OCI-LY1 (cell line): ENCODE measurements around the gene MYLK3.

Experiments used
- H2AFZ ChIP-seq: fragments of 200-600 bp; sonication (generic), shearing (Covaris generic); 2 replicates; pipeline ENCODE4 v1.6.0; 2014; ENCODE audit warnings: antibody characterized with exemption, mild to moderate bottlenecking, low read length
- H3F3A ChIP-seq: fragments of 200-600 bp; sonication (generic), shearing (Covaris generic); 2 replicates; pipeline ENCODE4 v1.6.0; 2014; ENCODE audit warnings: mild to moderate bottlenecking, antibody characterized with exemption, low read length, moderate library complexity; ENCODE audit not compliant: insufficient read depth
- H3K27ac ChIP-seq: fragments of 200-600 bp; sonication (generic); 2 replicates; pipeline ENCODE4 v1.5.1; 2014; ENCODE audit warnings: low read length, mixed run types, mild to moderate bottlenecking, low read depth; ENCODE audit not compliant: poor library complexity, severe bottlenecking
- H3K27me3 ChIP-seq: fragments of 200-600 bp; sonication (generic); 2 replicates; pipeline ENCODE4 v1.6.0; 2014; ENCODE audit warnings: antibody characterized with exemption, mild to moderate bottlenecking, low read length, moderate library complexity; ENCODE audit not compliant: insufficient read depth
- H3K36me3 ChIP-seq: fragments of 200-600 bp; sonication (generic); 2 replicates; pipeline ENCODE4 v1.6.1; 2014; ENCODE audit warnings: mild to moderate bottlenecking, antibody characterized with exemption, low read length, moderate library complexity, mixed read lengths; ENCODE audit not compliant: insufficient read depth
- H3K4me1 ChIP-seq: fragments of 200-600 bp; sonication (generic); 2 replicates; pipeline ENCODE4 v1.5.1; 2014; ENCODE audit warnings: mild to moderate bottlenecking, low read length, moderate library complexity; ENCODE audit not compliant: insufficient read depth, severe bottlenecking
- H3K4me2 ChIP-seq: fragments of 200-600 bp; sonication (generic), shearing (Covaris generic); 2 replicates; pipeline ENCODE4 v1.6.1; 2014; ENCODE audit warnings: low read length
- H3K4me3 ChIP-seq: fragments of 200-600 bp; sonication (generic); 2 replicates; pipeline ENCODE4 v1.5.1; 2014; ENCODE audit warnings: low read length, low read depth, mild to moderate bottlenecking, mixed read lengths; ENCODE audit not compliant: poor library complexity, severe bottlenecking
- H3K79me2 ChIP-seq: fragments of 200-600 bp; shearing (Covaris generic); 2 replicates; pipeline ENCODE4 v1.6.1; 2016; ENCODE audit warnings: mixed run types, low read length, mixed read lengths; ENCODE audit not compliant: insufficient read depth
- H3K9ac ChIP-seq: fragments of 200-600 bp; sonication (generic), shearing (Covaris generic); 2 replicates; pipeline ENCODE4 v1.6.1; 2014; ENCODE audit warnings: mild to moderate bottlenecking, low read length, mixed read lengths
- H3K9me2 ChIP-seq: fragments of 200-600 bp; sonication (generic), shearing (Covaris generic); 2 replicates; pipeline ENCODE4 v1.6.1; 2014; ENCODE audit warnings: low read depth, mild to moderate bottlenecking, low read length, mixed read lengths
- H3K9me3 ChIP-seq: fragments of 200-600 bp; shearing (Covaris generic); 2 replicates; pipeline ENCODE4 v1.6.1; 2014; ENCODE audit warnings: low read length, mixed read lengths
- H4K20me1 ChIP-seq: fragments of 200-600 bp; sonication (generic), shearing (Covaris generic); 2 replicates; pipeline ENCODE4 v1.6.0; 2016; ENCODE audit warnings: mild to moderate bottlenecking, low read length; ENCODE audit not compliant: insufficient read depth
- CTCF ChIP-seq: fragments of 200-600 bp; sonication (generic), shearing (Covaris generic); IDR thresholded peaks from 2 replicates; pipeline ENCODE4 v1.5.1; 2017; ENCODE audit warnings: mild to moderate bottlenecking, antibody characterized with exemption, low read length, moderate library complexity, mixed read lengths
- EZH2 ChIP-seq: fragments of 200-600 bp; sonication (generic), shearing (Covaris generic); IDR thresholded peaks from 2 replicates; pipeline ENCODE4 v1.8.0; 2017; ENCODE audit warnings: borderline replicate concordance, mixed run types, mild to moderate bottlenecking, antibody characterized with exemption, low read length, moderate library complexity, mixed read lengths

Gene MYLK3

GRCh38 chr16:46793841-46794240, 45.7 kb upstream of the MYLK3 start:
- Histone ChIP-seq H3K27ac (no peak overlapping the region), H2AFZ (no peak overlapping the region), H3F3A (0 out of 2 replicates have a peak, but pooled peaks cover 11% of the 10 kb centered on the region), H4K20me1 (no peaks in the 10 kb centered on the region), H3K9me3 (peaks cover 14% of the 10 kb centered on the region), H3K27me3 (no peaks in the 10 kb centered on the region), H3K4me1 (peaks cover 27% of the 10 kb centered on the region), H3K36me3 (peaks cover 49% of the 10 kb centered on the region), H3K4me3 (no peak overlapping the region), H3K9ac (no peak overlapping the region), H3K9me2 (no peaks in the 10 kb centered on the region), H3K79me2 (no peaks in the 10 kb centered on the region), H3K4me2 (no peak overlapping the region)
- TF ChIP-seq EZH2 (no peak), CTCF (no peak)

GRCh38 chr16:46790599-46791270, 42.6 kb upstream of the MYLK3 start:
- Histone ChIP-seq H3K79me2 (no peaks in the 10 kb centered on the region), H2AFZ (no peak overlapping the region), H3K9ac (peak overlapping the region; percentile 78), H3K9me3 (peaks cover 8% of the 10 kb centered on the region), H3K27ac (peak overlapping the region; percentile 80), H3F3A (0 out of 2 replicates have a peak, but pooled peaks cover 11% of the 10 kb centered on the region), H3K4me2 (peak overlapping the region; percentile 87), H3K27me3 (no peaks in the 10 kb centered on the region), H3K9me2 (no peaks in the 10 kb centered on the region), H3K36me3 (peaks cover 21% of the 10 kb centered on the region), H3K4me3 (peak overlapping the region; percentile 70), H4K20me1 (no peaks in the 10 kb centered on the region), H3K4me1 (peaks cover 41% of the 10 kb centered on the region)
- no peak for TF ChIP-seq CTCF
- no peak for TF ChIP-seq EZH2

GRCh38 chr16:46789499-46790414, 41.6 kb upstream of the MYLK3 start:
- peaks cover 11% of the 10 kb centered on the region for H3K36me3 ChIP-seq
- H3K4me3 ChIP-seq: peak overlapping the region; percentile 70
- H3K9me2 ChIP-seq: no peaks in the 10 kb centered on the region
- 0 out of 2 replicates have a peak, but pooled peaks cover 11% of the 10 kb centered on the region for H3F3A ChIP-seq
- H3K79me2 ChIP-seq: no peaks in the 10 kb centered on the region
- no peaks in the 10 kb centered on the region for H3K27me3 ChIP-seq
- peak overlapping the region; percentile 87 for H3K4me2 ChIP-seq
- H3K27ac ChIP-seq: peak overlapping the region; percentile 83
- no peak overlapping the region for H2AFZ ChIP-seq
- peak overlapping the region; percentile 78 for H3K9ac ChIP-seq
- peaks cover 41% of the 10 kb centered on the region for H3K4me1 ChIP-seq
- H3K9me3 ChIP-seq: peaks cover 4% of the 10 kb centered on the region
- TF ChIP-seq CTCF: no peak
- TF ChIP-seq EZH2: no peak
- H4K20me1 ChIP-seq: no peaks in the 10 kb centered on the region
